Endothelial cell (in vitro differentiated cells): ENCODE data around the gene KLHL7. TPM values are rescaled to one million over a fixed set of nuclear protein-coding genes. Genes with fewer than 3 reads are reported as not detected.
A peak's percentile ranks its signal among the peaks of the same experiment; 100 is the strongest.

Experiments used
- DNase-seq: peaks from one replicate; pipeline ENCODE4 v3.0.0; 2021; ENCODE audit warnings: low spot score
- H3K27ac Mint-ChIP-seq: one replicate; pipeline ENCODE4 v1.8.0; 2021; ENCODE audit warnings: mixed read lengths, inconsistent platforms; ENCODE audit not compliant: unreplicated experiment
- H3K27me3 Mint-ChIP-seq: one replicate; pipeline ENCODE4 v1.8.0; 2021; ENCODE audit warnings: mild to moderate bottlenecking, moderate library complexity, mixed read lengths, inconsistent platforms; ENCODE audit not compliant: unreplicated experiment
- H3K36me3 Mint-ChIP-seq: one replicate; pipeline ENCODE4 v1.8.0; 2021; ENCODE audit warnings: mild to moderate bottlenecking, low read depth, mixed read lengths, inconsistent platforms; ENCODE audit not compliant: unreplicated experiment
- H3K4me1 Mint-ChIP-seq: one replicate; pipeline ENCODE4 v1.8.0; 2021; ENCODE audit warnings: mild to moderate bottlenecking, mixed read lengths, inconsistent platforms; ENCODE audit not compliant: unreplicated experiment
- H3K4me3 Mint-ChIP-seq: one replicate; pipeline ENCODE4 v1.8.0; 2021; ENCODE audit warnings: mild to moderate bottlenecking, mixed read lengths, inconsistent platforms; ENCODE audit not compliant: unreplicated experiment
- H3K9me3 Mint-ChIP-seq: one replicate; pipeline ENCODE4 v1.8.0; 2021; ENCODE audit warnings: mixed read lengths, inconsistent platforms; ENCODE audit not compliant: unreplicated experiment
- CTCF ChIP-seq: fragments of 200-600 bp; sonication (generic); IDR thresholded peaks from one replicate; pipeline ENCODE4 v1.5.0; 2021; ENCODE audit warnings: antibody characterized with exemption; ENCODE audit not compliant: unreplicated experiment
- total RNA-seq: library from RNA; stranded (reverse); fragmentation: NEBNext Ultra II Directional; extraction: Animal tissue kit (Norgen Biotek cat#: 25700); gene quantifications from one replicate; pipeline ENCODE4 v1.2.1, GENCODE V29; 2021; ENCODE audit not compliant: unreplicated experiment

Gene KLHL7
- total RNA-seq, 1 donor from 2014 or later: 44.8 TPM

- Mint-ChIP-seq H3K27me3 (no peaks in the 10 kb centered on the region), H3K4me3 (peak overlapping the region; percentile 60), H3K4me1 (peaks cover 4% of the 10 kb centered on the region), H3K27ac (peak overlapping the region; percentile 71), H3K36me3 (peaks cover 6% of the 10 kb centered on the region), H3K9me3 (no peaks in the 10 kb centered on the region)
- no peak for TF ChIP-seq CTCF
- DNase-seq: peak; percentile 38
Observed at GRCh38 chr7:23205909-23206767, 100.6 kb downstream of the KLHL7 start.

GRCh38 chr7:23207021-23207420 is 101.4 kb downstream of the KLHL7 start:
- peaks cover 4% of the 10 kb centered on the region for H3K36me3 Mint-ChIP-seq
- no peaks in the 10 kb centered on the region for H3K9me3 Mint-ChIP-seq

GRCh38 chr7:23207884-23208283 is 102.3 kb downstream of the KLHL7 start:
- H3K4me3 Mint-ChIP-seq: no peak overlapping the region
- no peak overlapping the region for H3K27ac Mint-ChIP-seq
- H3K4me1 Mint-ChIP-seq: peaks cover 4% of the 10 kb centered on the region
- DNase-seq: no peak
- H3K9me3 Mint-ChIP-seq: no peaks in the 10 kb centered on the region
- H3K36me3 Mint-ChIP-seq: peaks cover 4% of the 10 kb centered on the region
- H3K27me3 Mint-ChIP-seq: no peaks in the 10 kb centered on the region
- TF ChIP-seq CTCF: no peak

More at GRCh38 chr7:23207021-23207420, 101.4 kb downstream of the KLHL7 start:
- no peak for DNase-seq
- H3K27me3 Mint-ChIP-seq: no peaks in the 10 kb centered on the region
- no peak overlapping the region for H3K4me3 Mint-ChIP-seq
- no peak overlapping the region for H3K27ac Mint-ChIP-seq
- no peak for TF ChIP-seq CTCF
- peaks cover 4% of the 10 kb centered on the region for H3K4me1 Mint-ChIP-seq

GRCh38 chr7:23208316-23208715 is 102.7 kb downstream of the KLHL7 start:
- Mint-ChIP-seq H3K36me3 (peaks cover 4% of the 10 kb centered on the region), H3K27ac (no peak overlapping the region), H3K27me3 (no peaks in the 10 kb centered on the region), H3K4me3 (no peak overlapping the region), H3K4me1 (peaks cover 4% of the 10 kb centered on the region), H3K9me3 (no peaks in the 10 kb centered on the region)
- no peak for TF ChIP-seq CTCF
- DNase-seq: no peak

- Mint-ChIP-seq H3K4me1 (peaks cover 2% of the 10 kb centered on the region), H3K27ac (peak overlapping the region; percentile 41)
Observed at GRCh38 chr7:23210506-23210905, 104.9 kb downstream of the KLHL7 start.

More at GRCh38 chr7:23210506-23210905, 104.9 kb downstream of the KLHL7 start:
- no peak overlapping the region for H3K4me3 Mint-ChIP-seq
- no peaks in the 10 kb centered on the region for H3K9me3 Mint-ChIP-seq
- no peaks in the 10 kb centered on the region for H3K27me3 Mint-ChIP-seq
- DNase-seq: no peak
- TF ChIP-seq CTCF: no peak
- H3K36me3 Mint-ChIP-seq: peaks cover 1% of the 10 kb centered on the region
